PC-9 (cell line): ENCODE measurements around the gene PRMT9. TPM values are rescaled to one million over a fixed set of nuclear protein-coding genes. Genes with fewer than 3 reads are reported as not detected.

Experiments
- BruUV-seq: library from RNA; stranded (reverse); fragments of 400-500 nt; replicated peaks from 2 replicates; lab custom pipeline; 2021; lab: Mats Ljungman, UMichigan
- CTCF ChIA-PET: fragments of 300-600 bp; sonication (Branson Sonifier 250); formaldehyde crosslinking; loops from one replicate; lab custom pipeline; 2022; ENCODE audit warnings: antibody characterized with exemption; lab: Charles Lee
- POLR2A ChIA-PET: fragments of 300-600 bp; sonication (Branson Sonifier 250); formaldehyde crosslinking; loops from one replicate; lab custom pipeline; 2022; ENCODE audit warnings: antibody characterized with exemption; ENCODE audit not compliant: unreplicated experiment; lab: Charles Lee
- DNase-seq, 2 experiments: peaks; one replicate each; pipeline versions ENCODE4 v3.0.0 to v3.0.0-alpha.2; 2015 to 2022; ENCODE audit warnings: mixed read lengths in 1 of 2
- H2AFZ ChIP-seq: fragments of 200-600 bp; sonication (generic); 2 replicates; pipeline ENCODE4 v1.8.1; 2017; ENCODE audit warnings: antibody characterized with exemption
- H3F3A ChIP-seq: fragments of 200-600 bp; sonication (generic); 2 replicates; pipeline ENCODE4 v1.8.1; 2017; ENCODE audit warnings: antibody characterized with exemption, mild to moderate bottlenecking, low read depth; ENCODE audit not compliant: insufficient read depth
- H3K27ac ChIP-seq: fragments of 200-600 bp; sonication (generic); 2 replicates; pipeline ENCODE4 v1.6.1; 2016; ENCODE audit warnings: mixed run types
- H3K27me3 ChIP-seq: fragments of 200-600 bp; sonication (generic); 2 replicates; pipeline ENCODE4 v1.6.1; 2016; ENCODE audit warnings: low read depth, mixed run types; ENCODE audit not compliant: insufficient read depth
- H3K36me3 ChIP-seq: fragments of 200-600 bp; sonication (generic); 2 replicates; pipeline ENCODE4 v1.6.1; 2016; ENCODE audit warnings: low read depth, mixed run types
- H3K4me1 ChIP-seq: fragments of 200-600 bp; sonication (generic); replicated peaks from 2 replicates; pipeline ENCODE4 v1.6.1; 2016; ENCODE audit warnings: mixed run types; ENCODE audit not compliant: insufficient read depth
- H3K4me2 ChIP-seq: fragments of 200-600 bp; sonication (generic); 2 replicates; pipeline ENCODE4 v1.6.1; 2017; ENCODE audit warnings: mixed run types
- H3K4me3 ChIP-seq: fragments of 200-600 bp; sonication (generic); 2 replicates; pipeline ENCODE4 v1.6.1; 2016; ENCODE audit warnings: mixed run types
- H3K79me2 ChIP-seq: fragments of 200-600 bp; sonication (generic); 2 replicates; pipeline ENCODE4 v1.6.1; 2017; ENCODE audit warnings: low read depth, mixed run types
- H3K9me2 ChIP-seq: fragments of 200-600 bp; sonication (generic); 2 replicates; pipeline ENCODE4 v1.8.1; 2017; ENCODE audit warnings: mild to moderate bottlenecking; ENCODE audit not compliant: insufficient read depth
- H3K9me3 ChIP-seq: fragments of 200-600 bp; sonication (generic); 2 replicates; pipeline ENCODE4 v1.8.1; 2016; ENCODE audit warnings: low read depth; ENCODE audit not compliant: insufficient read depth
- H4K20me1 ChIP-seq: fragments of 200-600 bp; sonication (generic); 2 replicates; pipeline ENCODE4 v1.8.1; 2017; ENCODE audit not compliant: insufficient read depth
- CTCF ChIP-seq: fragments of 200-600 bp; sonication (generic); conservative IDR thresholded peaks from 2 replicates; pipeline ENCODE4 v1.6.1; 2017; ENCODE audit warnings: mixed run types, antibody characterized with exemption, mild to moderate bottlenecking, moderate library complexity
- EZH2 ChIP-seq: fragments of 200-600 bp; sonication (generic); IDR thresholded peaks from 2 replicates; pipeline ENCODE4 v1.8.0; 2017; ENCODE audit warnings: antibody characterized with exemption, low read depth
- intact Hi-C: fragments of 100-400 bp; cut with micrococcal nuclease; formaldehyde crosslinking; loops from one replicate; pipeline ENCODE4 v1.10.0; 2022; ENCODE audit not compliant: unreplicated experiment
- total RNA-seq: library from RNA; stranded (reverse); gene quantifications from 2 replicates; pipeline ENCODE4 v1.2.3, GENCODE V29; 2021

Gene PRMT9
- total RNA-seq, 1 experiment from 2014 or later: 9.0 TPM

GRCh38 chr4:147655639-147656038 lies 28.3 kb downstream of the PRMT9 start:
- Histone ChIP-seq H3K4me1 (no peaks in the 10 kb centered on the region), H4K20me1 (no peaks in the 10 kb centered on the region), H3K4me3 (no peak overlapping the region), H3K9me3 (no peaks in the 10 kb centered on the region), H3F3A (no peaks in the 10 kb centered on the region), H2AFZ (no peak overlapping the region), H3K36me3 (no peaks in the 10 kb centered on the region), H3K27ac (no peak overlapping the region), H3K9me2 (no peaks in the 10 kb centered on the region), H3K4me2 (no peak overlapping the region), H3K27me3 (no peaks in the 10 kb centered on the region), H3K79me2 (no peaks in the 10 kb centered on the region)
- CTCF ChIA-PET: no interaction called here
- BruUV-seq: no TSS peak
- POLR2A ChIA-PET: no interaction called here
- intact Hi-C loops: no loop called here
- TF ChIP-seq CTCF: no peak
- no peak for TF ChIP-seq EZH2
- no peak for DNase-seq

GRCh38 chr4:147651563-147651962 lies 32.4 kb downstream of the PRMT9 start:
- Histone ChIP-seq H3K4me3 (no peak overlapping the region), H3K79me2 (0 out of 2 replicates have a peak, but pooled peaks cover 4% of the 10 kb centered on the region), H3K4me1 (no peaks in the 10 kb centered on the region), H3K9me3 (no peaks in the 10 kb centered on the region), H3K4me2 (no peak overlapping the region), H2AFZ (no peak overlapping the region), H4K20me1 (no peaks in the 10 kb centered on the region), H3K36me3 (no peaks in the 10 kb centered on the region), H3K9me2 (no peaks in the 10 kb centered on the region), H3K27ac (no peak overlapping the region), H3F3A (no peaks in the 10 kb centered on the region), H3K27me3 (no peaks in the 10 kb centered on the region)
- intact Hi-C loops: no loop called here
- CTCF ChIA-PET: no interaction called here
- no TSS peak for BruUV-seq
- POLR2A ChIA-PET: no interaction called here
- DNase-seq: no peak
- TF ChIP-seq EZH2 (no peak), CTCF (no peak)

- H3K27me3 ChIP-seq: no peaks in the 10 kb centered on the region
- no peaks in the 10 kb centered on the region for H3K9me2 ChIP-seq
- H3K4me1 ChIP-seq: no peaks in the 10 kb centered on the region
- BruUV-seq: no TSS peak
- no peaks in the 10 kb centered on the region for H3F3A ChIP-seq
- DNase-seq: no peak
- ChIA-PET CTCF (no interaction called here), POLR2A (no interaction called here)
- no peak overlapping the region for H3K27ac ChIP-seq
- H3K79me2 ChIP-seq: 0 out of 2 replicates have a peak, but pooled peaks cover 4% of the 10 kb centered on the region
- intact Hi-C loops: no loop called here
- no peaks in the 10 kb centered on the region for H3K36me3 ChIP-seq
- H3K4me3 ChIP-seq: no peak overlapping the region
- no peaks in the 10 kb centered on the region for H4K20me1 ChIP-seq
- no peaks in the 10 kb centered on the region for H3K9me3 ChIP-seq
- no peak overlapping the region for H2AFZ ChIP-seq
- TF ChIP-seq CTCF: no peak
- no peak for TF ChIP-seq EZH2
- H3K4me2 ChIP-seq: no peak overlapping the region
These were observed 35.3 kb downstream of the PRMT9 start for GRCh38 chr4:147648656-147649055.
